ENCODE results near the gene EMP3.

DNA sequence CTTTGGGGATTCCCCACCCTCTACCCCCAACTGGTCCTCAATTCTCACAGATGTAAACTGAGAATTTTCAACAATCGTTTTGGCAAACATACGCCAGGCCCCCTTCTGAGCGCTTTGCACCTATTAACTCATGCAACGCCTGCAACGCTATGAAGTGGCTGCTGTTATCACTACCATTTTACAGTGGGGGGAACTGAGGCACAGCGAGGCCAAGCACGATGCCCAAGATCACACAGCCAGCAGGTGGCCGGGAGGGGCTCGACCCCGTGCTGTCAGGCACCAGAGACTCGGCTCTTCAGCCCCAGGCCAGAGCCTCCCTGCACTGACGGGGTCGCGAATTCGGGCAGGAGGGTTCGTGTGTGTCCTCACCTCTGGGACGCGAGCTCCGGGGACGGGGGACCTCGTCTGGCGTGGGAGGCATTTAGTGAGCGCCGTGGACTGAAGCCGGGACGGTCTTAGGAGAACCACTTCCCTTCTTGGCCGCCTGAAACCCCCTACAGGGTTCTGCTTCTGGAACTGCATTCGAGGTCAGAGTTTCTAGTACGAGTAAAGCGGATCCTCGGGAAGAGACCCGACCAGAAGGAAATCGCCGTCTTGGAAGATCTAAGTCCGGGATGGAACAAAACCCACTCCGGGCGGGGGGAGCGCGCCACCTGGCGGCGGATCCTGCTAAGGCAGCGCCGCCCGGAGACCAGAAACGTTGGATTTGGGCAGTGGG is 34.4 kb upstream of the EMP3 start:
- TF ChIP-seq, protein P1, sequence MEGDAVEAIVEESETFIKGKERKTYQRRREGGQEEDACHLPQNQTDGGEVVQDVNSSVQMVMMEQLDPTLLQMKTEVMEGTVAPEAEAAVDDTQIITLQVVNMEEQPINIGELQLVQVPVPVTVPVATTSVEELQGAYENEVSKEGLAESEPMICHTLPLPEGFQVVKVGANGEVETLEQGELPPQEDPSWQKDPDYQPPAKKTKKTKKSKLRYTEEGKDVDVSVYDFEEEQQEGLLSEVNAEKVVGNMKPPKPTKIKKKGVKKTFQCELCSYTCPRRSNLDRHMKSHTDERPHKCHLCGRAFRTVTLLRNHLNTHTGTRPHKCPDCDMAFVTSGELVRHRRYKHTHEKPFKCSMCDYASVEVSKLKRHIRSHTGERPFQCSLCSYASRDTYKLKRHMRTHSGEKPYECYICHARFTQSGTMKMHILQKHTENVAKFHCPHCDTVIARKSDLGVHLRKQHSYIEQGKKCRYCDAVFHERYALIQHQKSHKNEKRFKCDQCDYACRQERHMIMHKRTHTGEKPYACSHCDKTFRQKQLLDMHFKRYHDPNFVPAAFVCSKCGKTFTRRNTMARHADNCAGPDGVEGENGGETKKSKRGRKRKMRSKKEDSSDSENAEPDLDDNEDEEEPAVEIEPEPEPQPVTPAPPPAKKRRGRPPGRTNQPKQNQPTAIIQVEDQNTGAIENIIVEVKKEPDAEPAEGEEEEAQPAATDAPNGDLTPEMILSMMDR (IDR thresholded peaks at IDR 0.05; ENCODE audit: poor library complexity): peak; percentile 99
- no peak for TF ChIP-seq EZH2phosphoT487 (IDR thresholded peaks at IDR 0.05; ENCODE audit: low read depth, severe bottlenecking, unreplicated experiment)
